HPDE6-E6E7 (cell line): ENCODE data around the gene GPC4.
"Not testable (repeated sequence)": the region's sequence is repeated elsewhere in the genome, so short reads cannot be mapped to it uniquely, and the experiment has no call there.

Experiments used
- DNase-seq: peaks from one replicate; pipeline ENCODE4 v3.0.0; 2011; ENCODE audit warnings: missing footprints; ENCODE audit errors: extremely low spot score

GPC4 gene

DNA sequence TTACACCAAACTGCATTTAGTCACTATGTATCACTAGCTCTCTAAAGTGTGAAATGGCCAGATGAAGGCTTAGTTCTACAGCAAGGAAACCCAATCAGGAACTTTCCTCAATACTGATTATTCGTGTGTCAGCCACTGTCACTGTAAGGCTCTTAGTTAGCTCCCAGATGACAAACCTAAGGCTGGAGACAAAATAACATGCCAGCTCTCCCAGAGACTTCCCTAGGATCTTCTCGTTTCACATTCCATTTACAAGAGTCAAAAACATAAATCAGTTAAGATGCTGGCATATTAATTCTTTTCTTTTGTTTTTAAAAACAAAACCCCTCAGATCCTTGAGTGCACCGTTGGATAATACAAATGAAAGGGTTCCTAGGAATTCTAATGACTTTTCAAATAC, 109.0 kb downstream of the GPC4 start:
- no peak for DNase-seq

DNA sequence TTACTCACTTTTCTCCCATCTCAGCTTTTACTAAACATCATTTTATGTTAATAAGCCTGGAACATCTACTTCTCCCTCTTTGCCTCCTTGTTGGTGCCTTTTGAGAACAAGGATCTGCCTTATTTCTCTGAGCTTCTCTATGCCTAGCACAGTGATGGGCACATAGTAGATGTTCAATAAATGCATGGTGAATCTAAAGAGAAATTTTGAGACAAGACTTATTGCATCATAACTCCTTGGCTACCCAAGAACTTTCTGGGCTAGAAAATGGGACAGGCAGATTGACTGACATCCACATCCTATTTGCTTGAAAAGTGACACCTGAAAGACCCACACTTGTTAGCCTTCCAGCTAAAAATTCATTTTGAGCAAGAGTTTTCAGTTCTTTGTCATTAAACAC, 109.9 kb downstream of the GPC4 start:
- DNase-seq, result no peak

DNA sequence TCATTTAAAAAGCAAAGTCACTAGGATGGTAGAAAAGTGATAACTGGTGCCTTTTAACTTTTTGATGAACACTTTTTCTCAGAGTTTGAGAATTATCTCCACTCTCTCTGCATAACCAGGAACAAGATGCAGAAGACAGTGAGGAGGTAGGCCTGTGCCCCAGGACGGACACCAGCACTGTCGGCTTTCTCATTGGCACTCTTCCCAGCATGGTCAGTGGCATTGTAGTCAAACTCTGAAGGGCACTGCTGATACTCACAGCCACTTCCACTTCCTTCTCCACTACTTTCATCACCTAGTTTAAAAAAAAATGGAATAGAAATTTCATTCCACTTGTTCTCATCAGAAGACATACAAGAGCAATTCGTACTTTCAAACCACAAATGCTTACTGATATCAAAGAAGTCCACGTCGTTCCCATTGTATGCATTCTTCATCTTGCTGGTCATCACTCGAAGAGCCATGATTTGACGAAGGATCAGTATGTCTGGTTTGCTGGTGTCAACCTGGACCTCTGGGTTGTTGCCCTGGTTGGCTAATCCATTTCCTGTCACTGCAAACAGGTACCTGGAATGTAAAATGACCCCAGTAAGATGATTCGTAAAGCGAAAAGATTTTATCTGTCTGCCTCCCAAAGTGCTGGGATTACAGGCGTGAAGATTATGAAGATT, 112.4 kb downstream of the GPC4 start:
- DNase-seq, result no peak

DNA sequence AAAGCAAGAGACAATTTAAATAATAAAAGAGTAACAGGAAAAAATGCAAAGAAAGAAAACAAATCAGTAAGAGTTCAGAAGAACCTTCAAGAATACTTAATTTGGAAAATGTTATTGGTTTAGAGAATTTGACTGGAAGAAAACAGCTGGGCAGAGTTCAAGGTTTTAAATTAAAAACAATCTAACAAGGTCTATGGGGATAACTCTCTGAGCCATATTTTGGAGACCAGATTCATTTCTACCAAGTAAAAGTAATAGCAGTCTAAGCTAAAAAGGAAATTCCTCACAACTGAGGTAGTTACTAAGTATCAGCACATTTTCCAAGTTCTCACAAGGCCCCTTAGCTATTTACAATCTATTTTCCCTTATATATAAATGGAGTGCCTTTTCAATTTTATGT, 114.7 kb downstream of the GPC4 start:
- DNase-seq, result no peak

DNA sequence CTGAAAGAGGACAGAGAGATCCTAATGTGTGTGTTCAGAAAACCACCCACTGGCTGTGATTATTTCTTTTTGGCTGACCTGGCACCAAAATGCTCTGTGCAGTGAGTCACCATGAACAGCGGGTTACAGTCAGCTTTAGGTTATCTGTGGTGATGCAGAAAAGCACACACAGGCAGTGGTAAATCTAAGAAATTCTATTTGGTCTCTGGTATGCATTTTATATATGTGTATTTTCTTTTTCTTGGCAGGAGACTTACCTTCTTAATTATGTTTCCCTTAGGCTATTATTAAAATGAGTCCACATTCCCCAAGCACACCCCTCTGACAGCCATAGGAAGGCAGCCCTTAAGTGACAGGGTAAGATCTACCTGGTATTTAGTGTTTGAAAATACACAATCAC, 118.0 kb downstream of the GPC4 start:
- DNase-seq, result no peak

DNA sequence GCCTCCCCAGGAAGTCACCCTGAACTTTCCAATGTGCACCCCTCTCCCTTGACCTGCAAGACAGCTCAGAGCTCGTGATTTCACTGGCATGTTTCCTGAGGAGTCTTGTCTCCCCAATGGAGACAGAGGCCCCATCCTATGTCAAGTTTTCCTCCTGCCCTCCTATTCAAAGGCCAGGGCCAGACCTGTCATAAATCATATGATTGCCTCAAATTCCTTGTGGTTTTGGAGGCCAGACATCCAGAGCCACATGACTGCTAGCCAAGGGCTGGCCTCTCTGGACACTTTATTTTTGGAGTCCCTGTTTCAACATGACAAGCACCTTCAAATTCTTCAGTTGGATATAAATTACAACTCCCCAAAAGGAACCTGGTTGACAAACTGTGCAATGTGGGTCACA, 121.2 kb downstream of the GPC4 start:
- no peak for DNase-seq

DNA sequence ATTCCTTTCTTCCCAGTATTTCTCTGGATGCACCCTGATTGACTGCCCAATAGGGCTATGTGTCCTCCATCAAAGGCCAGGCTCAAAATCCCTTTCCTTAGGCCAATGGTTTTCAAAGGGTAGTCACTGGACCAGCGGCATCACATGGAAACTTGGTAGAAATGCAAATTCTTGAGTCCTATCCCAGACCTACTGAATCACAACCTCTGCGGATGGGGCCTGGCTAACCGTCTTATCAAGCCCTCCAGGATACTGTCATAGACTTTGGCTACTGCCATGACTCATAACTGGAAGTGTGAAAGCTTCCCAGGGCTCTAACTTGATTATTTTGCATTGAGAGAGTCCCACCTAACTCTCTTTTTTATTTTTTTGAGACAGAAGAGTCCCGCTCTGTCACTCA, 125.2 kb downstream of the GPC4 start:
- no peak for DNase-seq

DNA sequence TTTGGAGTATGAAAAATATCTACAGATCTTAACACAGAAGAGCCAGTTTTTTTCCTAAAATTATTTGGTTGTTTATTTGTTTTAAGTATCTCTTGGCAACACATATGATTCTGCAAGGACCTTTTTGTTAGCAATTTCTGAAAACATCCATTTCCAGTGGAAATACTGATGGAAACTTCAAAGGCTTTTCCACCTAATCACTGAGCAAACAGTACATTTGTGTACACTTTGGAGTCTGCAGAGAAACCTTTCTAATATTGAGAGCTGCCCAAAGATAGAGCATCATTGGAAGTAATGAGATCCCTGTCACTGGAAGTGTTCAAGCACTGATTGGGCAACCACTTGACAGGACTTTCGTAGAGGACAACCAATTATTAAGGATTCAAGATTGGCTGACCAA, 127.4 kb downstream of the GPC4 start:
- no peak for DNase-seq

DNA sequence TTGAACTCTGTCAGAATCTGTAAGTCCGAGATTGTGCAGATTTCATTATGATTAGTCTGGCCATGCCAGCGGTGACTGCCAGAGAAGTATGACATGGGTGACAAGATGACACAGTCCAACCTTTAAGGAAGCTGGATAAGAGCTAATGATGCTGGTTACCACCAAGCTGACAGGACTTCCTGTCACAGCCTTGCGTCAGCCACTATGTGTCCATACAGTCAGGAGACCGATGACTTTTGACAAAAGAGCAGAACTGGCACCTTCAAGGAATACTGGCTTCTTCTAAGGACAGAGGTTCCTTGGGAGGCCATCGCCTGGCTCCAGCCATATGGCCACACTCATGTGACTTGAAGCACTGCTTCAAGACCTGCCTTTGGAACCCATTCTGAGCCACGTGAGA, 129.9 kb downstream of the GPC4 start:
- no peak for DNase-seq

DNA sequence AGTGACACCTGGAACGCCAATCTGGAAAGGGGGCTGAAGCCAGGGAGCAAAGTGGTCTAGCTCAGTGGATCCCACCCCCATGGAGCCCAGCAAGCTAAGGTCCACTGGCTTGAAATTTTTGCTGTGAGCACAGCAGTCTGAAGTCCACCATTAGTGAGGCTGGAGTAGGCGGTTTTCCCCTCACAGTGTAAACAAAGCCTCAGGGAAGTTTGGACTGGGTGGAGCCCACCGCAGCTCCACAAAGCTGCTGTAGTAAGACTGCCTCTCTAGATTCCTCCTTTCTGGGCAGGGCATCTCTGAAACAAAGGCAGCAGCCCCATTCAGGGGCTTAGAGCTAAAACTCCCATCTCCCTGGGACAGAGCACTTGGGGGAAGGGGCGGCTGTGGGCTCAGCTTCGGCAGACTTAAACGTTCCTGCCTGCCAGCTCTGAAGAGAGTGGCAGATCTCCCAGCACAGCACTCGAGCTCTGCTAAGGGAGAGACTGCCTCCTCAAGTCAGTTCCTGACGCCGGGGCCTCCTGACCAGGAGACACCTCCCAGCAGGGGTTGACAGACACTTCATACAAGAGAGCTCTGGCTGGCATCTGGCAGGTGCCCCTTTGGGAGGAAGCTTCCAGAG, 136.1 kb downstream of the GPC4 start:
- not testable (repeated sequence) for DNase-seq

DNA sequence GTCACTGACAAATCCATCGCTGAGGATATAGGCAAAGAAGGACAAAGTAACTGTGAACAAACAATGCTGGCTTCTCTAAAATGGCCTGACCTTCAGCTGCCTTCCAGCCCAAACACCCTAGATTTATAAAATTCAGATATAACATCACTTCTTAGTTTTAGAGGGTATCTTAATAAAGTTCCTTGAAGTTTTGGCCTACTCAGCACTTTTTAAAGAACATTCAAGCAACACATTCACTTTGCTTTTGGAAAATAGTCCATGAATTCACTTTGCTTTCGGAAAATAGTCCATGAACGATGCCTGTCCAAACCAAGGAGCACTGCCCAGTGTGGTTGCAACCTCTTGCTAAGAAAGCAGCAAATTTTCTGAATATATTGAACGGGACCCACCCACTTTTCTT, 142.1 kb downstream of the GPC4 start:
- no peak for DNase-seq

DNA sequence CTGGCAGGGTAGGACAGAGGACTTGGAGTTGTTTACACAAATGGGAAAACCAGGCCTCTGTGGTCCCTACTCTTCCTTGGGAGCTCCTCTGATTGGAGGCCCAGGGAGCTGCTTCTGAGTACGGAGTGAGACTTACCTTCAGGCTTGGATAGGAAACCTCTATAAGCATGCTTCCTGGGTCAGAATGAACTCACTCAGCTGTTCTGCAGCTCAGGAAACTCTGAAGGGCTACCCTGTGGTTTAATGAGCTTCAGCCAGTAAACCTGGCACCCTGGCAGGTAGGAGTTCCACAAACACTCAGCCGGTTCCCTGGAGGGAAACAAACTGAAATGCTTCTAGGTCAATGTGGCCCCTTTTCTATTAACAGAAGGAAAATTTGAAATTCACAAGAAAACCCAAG, 146.1 kb downstream of the GPC4 start:
- no peak for DNase-seq

DNA sequence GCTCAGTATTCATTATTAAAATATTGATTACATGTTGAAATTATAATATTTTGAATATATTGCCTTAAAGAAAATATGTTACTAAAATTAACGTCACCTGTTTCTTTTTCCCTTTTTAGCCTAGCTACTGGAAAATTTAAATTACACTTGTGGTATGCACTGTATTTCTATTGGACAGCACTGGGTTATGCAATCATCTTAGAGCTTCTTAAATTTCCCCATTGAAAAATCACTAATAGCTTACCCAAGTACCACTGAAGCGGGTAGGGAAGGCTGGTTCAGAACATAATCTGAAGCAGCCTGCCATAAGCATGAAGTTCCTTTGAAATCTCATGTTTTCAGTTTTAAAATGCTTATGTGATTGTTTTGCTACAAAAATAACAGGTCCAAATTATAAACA, 147.7 kb downstream of the GPC4 start:
- no peak for DNase-seq

DNA sequence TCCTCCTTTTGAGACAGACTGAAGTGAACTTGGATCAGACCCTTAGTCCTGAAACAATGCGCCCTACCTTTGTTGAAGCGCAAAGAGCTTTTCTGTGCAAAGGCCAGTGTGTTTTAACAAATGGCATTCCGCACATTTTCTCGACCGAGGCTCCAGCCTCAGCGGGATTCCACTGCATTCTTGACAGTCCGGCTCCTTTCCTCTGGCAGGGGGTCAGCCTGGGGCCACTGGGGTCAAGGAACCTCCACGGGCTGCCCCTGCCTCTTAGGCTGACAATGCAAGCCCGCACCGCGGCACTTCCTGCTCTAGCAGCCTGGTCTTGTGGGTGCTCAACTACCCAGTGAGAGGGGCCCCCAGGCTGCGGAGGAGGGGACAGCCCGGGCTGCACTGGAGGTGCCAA, 150.0 kb downstream of the GPC4 start:
- DNase-seq, result no peak

DNA sequence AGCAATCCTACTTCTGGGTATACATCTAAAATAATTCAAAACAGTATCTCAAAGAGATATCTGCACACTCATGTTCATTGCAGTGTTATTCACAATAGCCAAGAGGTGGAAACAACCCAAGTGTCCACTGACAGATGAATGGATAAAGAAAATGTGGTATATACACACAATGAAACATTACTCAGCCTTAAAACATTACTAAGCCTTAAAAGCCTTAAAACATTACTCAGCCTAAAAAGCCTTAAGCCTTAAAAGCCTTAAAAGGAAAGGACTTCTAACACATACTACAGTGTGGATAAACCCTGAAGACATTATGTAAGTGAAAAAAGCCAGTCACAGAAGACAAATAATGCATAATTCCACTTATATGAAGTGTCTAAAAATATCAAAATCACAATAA, 156.8 kb downstream of the GPC4 start:
- no peak for DNase-seq

DNA sequence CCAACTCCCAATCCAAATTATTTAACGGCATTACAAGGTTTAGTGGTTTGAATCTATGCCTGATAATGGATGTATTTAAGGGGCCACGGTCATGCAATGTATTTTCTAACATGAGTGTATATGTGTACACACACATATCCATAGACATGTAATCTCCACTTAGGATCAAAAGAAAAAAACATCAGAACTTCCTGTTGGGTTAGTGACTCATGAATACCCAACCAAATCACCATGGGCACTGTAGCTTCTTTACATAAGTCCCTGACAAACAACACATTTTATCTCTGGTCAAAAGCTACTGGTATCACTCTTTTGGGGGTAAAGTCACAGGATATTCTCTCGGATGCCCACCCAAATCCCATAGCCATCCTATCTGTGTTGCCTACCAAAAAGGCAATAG, 160.6 kb downstream of the GPC4 start:
- peak; percentile 13 for DNase-seq

DNA sequence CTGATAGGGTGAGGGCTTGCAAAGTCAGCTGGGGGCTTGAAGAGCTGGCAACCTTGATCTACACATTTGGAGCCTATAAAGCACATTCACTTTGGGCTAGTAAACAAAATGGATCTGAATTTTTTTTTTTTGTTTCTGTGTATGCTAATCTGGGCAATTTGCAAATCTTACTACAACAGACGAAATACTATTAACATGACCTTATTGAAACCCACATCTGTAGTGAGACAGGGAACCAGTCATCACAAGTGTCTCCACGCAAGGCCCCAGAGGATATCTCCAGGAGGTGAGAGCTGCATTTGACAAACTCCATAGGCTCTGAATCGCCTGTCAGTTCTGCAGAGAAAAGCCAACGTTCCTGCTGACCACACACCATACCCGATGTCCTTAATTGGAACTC, 164.1 kb downstream of the GPC4 start:
- no peak for DNase-seq

DNA sequence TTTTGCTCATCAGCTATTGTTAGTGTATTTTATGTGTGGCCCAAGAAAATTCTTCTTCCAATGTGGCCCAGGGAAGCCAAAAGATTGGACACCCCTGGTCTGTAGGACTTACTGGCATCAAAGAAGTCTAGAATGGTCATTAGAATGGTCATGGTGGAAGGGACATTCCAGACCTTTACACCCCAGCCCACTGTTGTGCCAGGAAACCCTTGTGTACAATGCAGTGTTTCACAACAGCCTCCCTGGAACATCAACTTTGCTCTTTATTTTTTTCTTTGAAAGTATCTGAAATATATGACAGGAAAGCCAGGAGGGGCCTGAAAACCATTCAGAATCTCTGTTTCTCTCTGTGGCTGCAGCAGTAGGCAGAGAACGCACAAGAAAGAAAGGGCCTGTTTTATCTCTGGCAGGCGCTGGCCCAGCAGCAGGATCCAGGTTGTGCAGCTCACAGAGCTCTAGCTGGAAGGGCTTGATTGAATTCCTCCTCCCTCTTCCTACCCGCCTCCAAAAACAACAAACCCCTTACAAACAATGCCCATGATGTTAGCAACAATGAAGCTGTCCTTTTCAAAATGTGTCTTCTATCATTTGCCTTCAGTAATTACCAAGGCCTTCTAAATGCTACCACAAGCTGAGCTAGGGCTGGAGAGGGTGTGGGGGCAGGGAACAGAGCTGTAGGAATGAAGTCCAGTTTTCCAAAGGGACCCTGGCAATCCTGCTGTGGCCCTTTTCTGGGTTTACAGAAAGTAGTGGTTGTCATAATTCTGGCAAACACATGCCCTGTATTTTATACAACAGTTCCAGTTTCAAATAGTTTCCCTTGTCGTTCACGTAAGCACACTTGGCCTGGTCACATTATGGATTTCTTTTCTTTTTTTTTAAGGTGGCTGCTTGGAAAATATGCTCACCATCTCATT, 164.8 kb downstream of the GPC4 start:
- no peak for DNase-seq
